HG03025 (cell line): ENCODE data around the gene LLGL1.

Experiments used
- ATAC-seq: cut with Tn5 transposase; IDR thresholded peaks from one replicate; pipeline ENCODE4 v1.9.1; 2021; ENCODE audit warnings: mild to moderate bottlenecking, moderate library complexity; ENCODE audit not compliant: unreplicated experiment, low FRiP score

Gene LLGL1

DNA sequence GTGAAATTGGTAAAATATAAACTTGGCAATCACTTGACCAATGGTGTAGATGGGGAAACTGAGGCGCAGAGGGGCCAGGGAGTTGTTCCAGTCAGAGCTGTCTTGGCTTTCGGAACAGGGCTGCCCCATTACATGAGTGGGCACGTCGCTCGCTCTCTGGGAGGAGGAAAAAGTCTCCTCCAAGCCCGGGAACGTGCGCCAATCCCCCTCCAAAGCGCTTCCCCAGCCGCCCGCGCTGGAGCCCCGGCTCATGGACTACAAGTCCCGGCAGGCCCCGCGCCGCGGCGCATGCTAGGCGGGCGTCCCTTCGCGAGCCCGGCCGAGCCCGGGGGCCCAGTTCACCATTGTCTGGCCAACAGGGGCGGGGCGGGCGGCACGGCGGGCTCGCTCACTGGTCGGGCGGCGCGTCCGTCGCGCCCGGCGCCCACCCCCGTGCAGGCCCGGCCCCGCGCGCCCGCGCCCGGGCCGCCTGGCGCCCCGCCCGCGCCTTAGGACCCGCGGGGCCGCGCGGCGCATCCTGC is at the start of gene LLGL1:
LLGL1 (plus strand) TSS at position 515 of the 521 bp plus-strand sequence. CDS start 48 bp downstream, outside the sequence.
- ATAC-seq = peak; percentile 77

- ATAC-seq = no peak
These were observed 49.3 kb upstream of the LLGL1 start for GRCh38 chr17:18176176-18176575.

DNA sequence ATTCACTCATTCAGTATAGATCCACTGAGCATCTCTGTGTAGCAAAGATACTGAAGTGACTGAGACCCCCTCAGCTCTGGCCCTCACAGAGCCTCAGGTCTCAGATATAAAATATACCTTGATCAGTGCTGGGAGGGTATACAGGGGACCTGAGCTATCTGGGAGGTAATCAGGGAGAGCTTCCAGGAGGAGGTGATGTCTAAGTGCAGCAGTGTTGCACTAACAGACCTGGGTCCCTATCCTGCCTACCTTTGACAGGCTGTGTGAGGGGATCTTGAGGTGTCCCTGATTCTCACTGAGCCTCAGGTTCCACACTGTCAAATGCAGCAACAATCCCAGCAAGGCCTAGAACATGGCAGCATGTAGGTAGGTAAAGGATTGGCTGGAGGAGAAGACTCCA is 48.3 kb upstream of the LLGL1 start:
- no peak for ATAC-seq

DNA sequence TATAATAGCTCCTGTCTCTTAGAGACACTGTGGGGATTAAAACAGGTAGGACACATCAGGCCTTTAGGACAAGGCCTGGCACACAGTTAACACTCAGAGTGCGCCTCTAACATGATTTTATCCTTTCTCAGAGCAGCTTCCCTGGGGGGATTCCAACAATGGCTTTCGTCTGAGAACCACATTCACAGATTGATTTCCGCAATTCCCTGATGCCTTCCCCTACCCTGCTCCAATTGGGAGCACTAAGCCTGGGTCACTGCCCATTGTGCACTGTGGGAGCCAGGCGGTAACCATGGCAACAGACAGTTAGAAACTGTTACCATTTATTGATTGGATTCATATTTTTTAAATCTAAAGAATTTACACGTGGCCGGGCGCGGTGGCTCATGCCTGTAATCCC is 47.7 kb upstream of the LLGL1 start:
- no peak for ATAC-seq

GRCh38 chr17:18179196-18179595 is 46.2 kb upstream of the LLGL1 start:
- ATAC-seq = no peak

DNA sequence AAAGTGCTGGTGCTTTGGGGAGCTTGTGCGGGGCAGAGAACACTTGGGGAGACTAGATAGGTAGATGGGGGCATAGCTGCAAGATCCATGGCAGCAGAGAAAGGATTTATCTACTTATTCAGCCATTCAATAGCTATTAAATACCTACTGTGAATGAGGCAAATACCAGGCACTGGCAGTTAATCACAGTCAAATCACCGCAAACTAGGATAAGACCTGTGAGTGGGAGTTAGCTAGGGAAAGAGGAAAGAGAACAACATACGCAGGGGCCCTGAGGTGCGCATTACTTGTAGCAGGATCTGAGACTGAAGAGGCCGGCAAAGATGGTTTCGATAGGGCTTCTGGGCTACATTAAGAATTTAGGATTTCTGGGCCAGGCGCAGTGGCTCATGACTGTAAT is 45.6 kb upstream of the LLGL1 start:
- no peak for ATAC-seq

- ATAC-seq = no peak
These were observed 44.1 kb upstream of the LLGL1 start for GRCh38 chr17:18181358-18181757.

- ATAC-seq = no peak
These were observed 43.1 kb upstream of the LLGL1 start for GRCh38 chr17:18182110-18182977.

GRCh38 chr17:18182978-18183333 is 42.5 kb upstream of the LLGL1 start:
- peak; percentile 34 for ATAC-seq

DNA sequence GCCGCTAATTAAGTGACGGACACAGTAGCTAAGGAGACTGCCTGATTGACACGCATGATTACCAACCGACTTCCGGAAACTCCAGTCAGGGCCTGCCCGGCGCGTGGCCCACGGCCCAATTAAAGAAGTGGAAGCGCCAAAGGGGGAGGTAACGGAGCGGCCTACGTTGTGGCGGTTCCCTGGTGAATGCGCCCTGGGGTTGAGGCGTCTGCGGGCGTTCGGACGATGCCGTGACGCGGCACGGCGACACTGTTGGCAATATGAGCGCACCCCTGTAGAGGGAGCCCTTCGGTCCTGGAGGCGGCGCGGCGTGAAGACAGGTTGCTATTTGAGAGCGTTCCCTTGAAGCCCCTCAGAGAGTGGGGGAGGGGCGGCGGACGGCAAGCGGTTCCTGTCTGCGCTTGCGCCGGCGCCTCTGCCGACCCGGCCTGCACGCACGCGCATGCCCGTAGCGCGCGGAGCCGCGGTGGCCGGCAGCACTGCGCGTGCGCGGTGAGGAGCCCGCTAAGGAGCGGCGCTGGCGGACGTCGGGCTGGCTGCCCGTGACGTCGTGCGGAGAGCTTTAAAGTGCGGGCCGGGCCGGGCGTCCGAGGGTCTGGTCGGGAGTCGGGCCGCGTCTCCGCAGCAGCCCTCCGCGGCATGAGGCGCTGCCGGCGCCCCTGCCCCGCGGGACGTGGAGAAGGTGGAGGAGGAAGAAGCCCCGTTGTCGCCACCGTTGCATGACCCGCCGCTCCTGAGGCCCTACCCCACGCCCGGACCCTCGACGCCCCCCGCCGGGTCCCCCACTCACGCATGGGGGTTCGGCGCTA is 41.9 kb upstream of the LLGL1 start, which contains the start of gene ALKBH5:
ALKBH5 (plus strand) TSS at position 495 of the 809 bp plus-strand sequence. CDS start 416 bp downstream, outside the sequence.
- peak; percentile 72 for ATAC-seq

GRCh38 chr17:18184143-18185031 is 41.0 kb upstream of the LLGL1 start:
- peak; percentile 2 for ATAC-seq

GRCh38 chr17:18185391-18185790 is 40.0 kb upstream of the LLGL1 start:
- ATAC-seq = no peak

- no peak for ATAC-seq
These were observed 39.4 kb upstream of the LLGL1 start for GRCh38 chr17:18185832-18186626.

DNA sequence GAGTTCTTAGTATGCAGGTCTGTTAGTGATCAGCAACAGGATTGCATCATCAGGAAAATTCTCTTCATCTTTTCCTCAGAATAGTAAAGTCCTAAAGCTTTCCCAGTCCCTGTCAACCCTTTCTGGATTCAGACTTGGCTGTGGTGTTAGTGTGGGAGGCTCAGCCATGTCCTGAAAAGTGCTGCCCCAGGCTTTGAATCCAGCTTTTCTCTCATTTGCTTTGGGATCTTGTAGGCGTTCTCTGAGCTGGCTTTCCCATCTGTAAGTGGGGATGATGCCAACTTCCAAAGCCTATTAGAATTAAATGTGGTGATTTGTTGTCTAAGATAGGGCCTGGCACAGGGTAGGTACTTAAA is 38.8 kb upstream of the LLGL1 start:
- ATAC-seq = no peak

DNA sequence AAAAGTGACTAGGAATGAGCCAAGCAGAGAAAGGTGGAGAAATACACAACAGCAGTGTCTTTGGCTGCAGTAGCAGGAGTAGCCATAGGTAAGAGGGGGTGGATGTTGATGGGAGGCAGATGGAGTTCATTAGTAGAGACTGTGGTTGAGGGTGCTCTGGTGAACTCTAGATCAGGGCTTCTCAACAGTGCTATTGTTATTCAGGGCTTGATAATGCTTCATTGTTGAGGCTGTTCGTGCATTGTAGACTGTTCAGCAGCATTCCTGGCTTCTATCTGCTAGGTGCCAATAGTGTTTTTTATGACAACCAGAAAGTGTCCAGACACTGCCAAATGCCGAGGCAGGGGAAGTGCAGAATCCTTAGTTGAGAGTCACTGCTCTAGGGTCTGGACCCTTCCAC is 38.2 kb upstream of the LLGL1 start:
- ATAC-seq = no peak

- ATAC-seq = no peak
These were observed 37.3 kb upstream of the LLGL1 start for GRCh38 chr17:18187821-18188761.

GRCh38 chr17:18190628-18191235 is 34.7 kb upstream of the LLGL1 start:
- ATAC-seq = no peak

DNA sequence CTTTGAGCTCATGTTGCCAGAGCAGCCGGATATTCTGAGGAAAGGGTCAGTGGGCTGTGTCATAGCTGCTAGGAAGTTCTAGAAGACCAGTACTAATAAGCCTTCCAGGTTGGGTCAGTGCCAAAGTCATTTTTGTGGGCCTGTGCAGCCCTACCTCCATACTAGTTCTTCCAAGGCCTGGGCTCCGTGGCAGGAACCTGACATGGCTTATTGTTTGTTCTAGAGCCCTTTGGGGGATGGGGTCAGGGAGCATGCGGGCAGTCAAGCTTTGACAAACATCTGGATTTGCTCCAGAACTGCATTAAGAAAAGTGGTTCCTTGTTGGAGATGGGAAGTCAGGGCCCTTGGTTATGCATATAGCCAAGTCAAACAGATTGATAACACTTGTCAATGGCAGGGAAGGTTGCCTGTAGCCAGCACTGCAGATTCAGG is 34.2 kb upstream of the LLGL1 start:
- ATAC-seq = no peak
